HCT116 (cell line): ENCODE data around the gene IFNW1. TPM values are rescaled to one million over a fixed set of nuclear protein-coding genes. Genes with fewer than 3 reads are reported as not detected.

ENCODE experiments used
- ATAC-seq: fragments of 200-7000 bp; cut with Tn5 transposase; 2 replicates; pipeline ENCODE4 v1.9.1; 2020; ENCODE audit warnings: mild to moderate bottlenecking, moderate library complexity
- BruUV-seq: library from RNA; stranded (reverse); fragments of 400-500 nt; replicated peaks from 2 replicates; lab custom pipeline; 2021; lab: Mats Ljungman, UMichigan
- CTCF ChIA-PET: fragments of 300-600 bp; sonication (Branson Sonifier 250); formaldehyde crosslinking; loops from one replicate; lab custom pipeline; 2021; ENCODE audit warnings: antibody characterized with exemption; lab: Charles Lee
- POLR2A ChIA-PET: fragments of 300-600, 350-600 bp; sonication (Branson Sonifier 250); formaldehyde crosslinking; loops from one replicate; lab custom pipeline; 2021; ENCODE audit warnings: antibody characterized with exemption; lab: Charles Lee
- RAD21 ChIA-PET, 2 experiments: fragments of 300-600 bp; sonication (Branson Sonifier 250); formaldehyde crosslinking; loops; one replicate each; lab custom pipeline; 2023; ENCODE audit warnings: low total read pairs in 2 of 2; ENCODE audit not compliant: uncharacterized antibody in 2 of 2, unreplicated experiment in 2 of 2, low non-redundant PET in 1 of 2; lab: Charles Lee
- DNase-seq: peaks from one replicate; pipeline ENCODE4 v3.0.0-alpha.2; 2010; ENCODE audit warnings: low read depth, low spot score
- H2AFZ ChIP-seq: fragments of 200-600 bp; shearing (Covaris generic), sonication (generic); 2 replicates; pipeline ENCODE4 v1.6.1; 2017; ENCODE audit warnings: low read depth, mixed run types, mixed read lengths, antibody characterized with exemption, low read length; ENCODE audit not compliant: poor library complexity, severe bottlenecking
- H3K27ac ChIP-seq: 2 replicates; pipeline ENCODE4 v1.5.1; 2012; ENCODE audit warnings: low read depth, low read length
- H3K27me3 ChIP-seq: fragments of 200-600 bp; sonication (generic); 2 replicates; pipeline ENCODE4 v1.6.1; 2016; ENCODE audit warnings: mixed run types, low read length, mixed read lengths; ENCODE audit not compliant: insufficient read depth
- H3K36me3 ChIP-seq, 2 experiments: fragments of 200-500 bp in 1 of 2; fragments of 200-600 bp in 1 of 2; sonication (Bioruptor generic) in 1 of 2; sonication (generic) in 1 of 2; 2 replicates each; pipeline versions ENCODE4 v1.5.1 to v1.6.1; 2014 to 2016; ENCODE audit warnings: low read length in 2 of 2, inconsistent platforms in 1 of 2, mixed read lengths in 1 of 2, mixed run types in 1 of 2; ENCODE audit not compliant: insufficient read depth in 2 of 2, control insufficient read depth in 1 of 2
- H3K4me1 ChIP-seq, 2 experiments: fragments of 200-600 bp in 1 of 2; sonication (generic) in 1 of 2; 2 replicates each; pipeline versions ENCODE4 v1.5.1 to v1.6.1; 2012 to 2017; ENCODE audit warnings: low read length in 2 of 2, inconsistent platforms in 1 of 2, mild to moderate bottlenecking in 1 of 2, mixed read lengths in 1 of 2, mixed run types in 1 of 2, moderate library complexity in 1 of 2; ENCODE audit not compliant: insufficient read depth in 2 of 2, control insufficient read depth in 1 of 2
- H3K4me2 ChIP-seq: fragments of 200-600 bp; sonication (generic); 2 replicates; pipeline ENCODE4 v1.6.1; 2017; ENCODE audit warnings: mixed run types, low read length, mixed read lengths
- H3K4me3 ChIP-seq, 2 experiments: fragments of 200-600 bp in 1 of 2; sonication (generic) in 1 of 2; replicated peaks in 1 of 2; 2 replicates each; pipeline ENCODE4 v1.5.1; 2011 to 2016; ENCODE audit warnings: low read length in 2 of 2, control low read depth in 1 of 2, low read depth in 1 of 2, mild to moderate bottlenecking in 1 of 2, mixed read lengths in 1 of 2, mixed run types in 1 of 2
- H3K79me2 ChIP-seq: fragments of 200-600 bp; sonication (generic); 2 replicates; pipeline ENCODE4 v1.6.1; 2017; ENCODE audit warnings: mild to moderate bottlenecking, mixed run types, low read length, moderate library complexity, mixed read lengths; ENCODE audit not compliant: insufficient read depth
- H3K9ac ChIP-seq: fragments of 200-600 bp; sonication (generic); 2 replicates; pipeline ENCODE4 v1.6.1; 2016; ENCODE audit warnings: low read length, mixed read lengths
- H3K9me2 ChIP-seq: fragments of 200-600 bp; sonication (generic), shearing (Covaris generic); 2 replicates; pipeline ENCODE4 v1.6.1; 2017; ENCODE audit warnings: mixed run types, mild to moderate bottlenecking, moderate library complexity; ENCODE audit not compliant: insufficient read depth
- H3K9me3 ChIP-seq, 2 experiments: fragments of 200-500 bp in 1 of 2; fragments of 200-600 bp in 1 of 2; sonication (Bioruptor generic) in 1 of 2; sonication (generic) in 1 of 2; 2 replicates each; pipeline ENCODE4 v1.6.1; 2014 to 2017; ENCODE audit warnings: low read length in 2 of 2, mixed read lengths in 2 of 2, inconsistent platforms in 1 of 2, low read depth in 1 of 2, mild to moderate bottlenecking in 1 of 2, mixed run types in 1 of 2, moderate library complexity in 1 of 2; ENCODE audit not compliant: control insufficient read depth in 1 of 2, insufficient read depth in 1 of 2
- H4K20me1 ChIP-seq: fragments of 200-600 bp; sonication (generic), shearing (Covaris generic); 2 replicates; pipeline ENCODE4 v1.6.1; 2017; ENCODE audit warnings: mixed run types, mild to moderate bottlenecking, moderate library complexity; ENCODE audit not compliant: insufficient read depth
- CBX3 ChIP-seq: IDR thresholded peaks from 2 replicates; pipeline ENCODE4 v1.6.1; 2012; ENCODE audit warnings: low read depth
- CEBPB ChIP-seq: IDR thresholded peaks from 2 replicates; pipeline ENCODE4 v1.6.1; 2012; ENCODE audit warnings: low read depth
- EGR1 ChIP-seq: IDR thresholded peaks from 2 replicates; pipeline ENCODE4 v1.6.1; 2012; ENCODE audit warnings: low read depth
- ELF1 ChIP-seq: IDR thresholded peaks from 2 replicates; pipeline ENCODE4 v1.6.1; 2012; ENCODE audit warnings: low read depth, borderline replicate concordance
- EZH2 ChIP-seq: fragments of 200-600 bp; sonication (generic); IDR thresholded peaks from 2 replicates; pipeline ENCODE4 v1.6.1; 2017; ENCODE audit warnings: antibody characterized with exemption, mixed run types
- EZH2phosphoT487 ChIP-seq: fragments of 200-600 bp; IDR thresholded peaks from 2 replicates; pipeline ENCODE4 v1.6.1; 2018; ENCODE audit warnings: antibody characterized with exemption, borderline replicate concordance
- FOSL1 ChIP-seq: IDR thresholded peaks from 2 replicates; pipeline ENCODE4 v1.6.1; 2012; ENCODE audit warnings: low read depth
- JUND ChIP-seq: IDR thresholded peaks from 2 replicates; pipeline ENCODE4 v1.6.1; 2012
- POLR2AphosphoS5 ChIP-seq: IDR thresholded peaks from 2 replicates; pipeline ENCODE4 v1.6.1; 2011; ENCODE audit warnings: mild to moderate bottlenecking, low read depth, low read length, moderate library complexity
- RAD21 ChIP-seq: IDR thresholded peaks from 2 replicates; pipeline ENCODE4 v1.6.1; 2012; ENCODE audit warnings: low read depth, mild to moderate bottlenecking
- SIN3A ChIP-seq: IDR thresholded peaks from 2 replicates; pipeline ENCODE4 v1.6.1; 2012; ENCODE audit warnings: low read depth
- SP1 ChIP-seq: IDR thresholded peaks from 2 replicates; pipeline ENCODE4 v1.6.1; 2012; ENCODE audit warnings: low read depth
- SRF ChIP-seq: IDR thresholded peaks from 2 replicates; pipeline ENCODE4 v1.6.1; 2012; ENCODE audit warnings: low read depth
- TCF7L2 ChIP-seq: IDR thresholded peaks from 2 replicates; pipeline ENCODE4 v1.7.0; 2011; ENCODE audit warnings: borderline replicate concordance, inconsistent platforms; ENCODE audit not compliant: insufficient read depth, insufficient read length; ENCODE audit errors: extremely low read depth
- YY1 ChIP-seq: IDR thresholded peaks from 2 replicates; pipeline ENCODE4 v1.6.1; 2011; ENCODE audit warnings: low read length, low read depth, moderate library complexity, mild to moderate bottlenecking; ENCODE audit not compliant: insufficient replicate concordance; ENCODE audit errors: extremely low read depth
- ZFX ChIP-seq: fragments of 450-650 bp; IDR thresholded peaks from 2 replicates; pipeline ENCODE4 v1.6.1; 2017
- ZNF274 ChIP-seq: fragments of 200-500 bp; sonication (Bioruptor generic); IDR thresholded peaks from 2 replicates; pipeline ENCODE4 v1.6.1; 2014; ENCODE audit warnings: mild to moderate bottlenecking, low read depth, low read length, inconsistent platforms
- intact Hi-C: fragments of 100-400 bp; cut with micrococcal nuclease; formaldehyde crosslinking; loops from 2 replicates; pipeline ENCODE4 v1.10.0; 2022
- total RNA-seq: library from RNA; stranded (reverse); gene quantifications from one replicate; pipeline ENCODE4 v1.2.1, GENCODE V29; 2021; ENCODE audit not compliant: unreplicated experiment
- TF ChIP-seq, protein P1 (sequence below): IDR thresholded peaks from 2 replicates; pipeline ENCODE4 v1.6.1; 2011; ENCODE audit warnings: mild to moderate bottlenecking, low read length, moderate library complexity; ENCODE audit not compliant: insufficient replicate concordance; ENCODE audit errors: extremely low read depth
- TF ChIP-seq, protein P2 (sequence below): IDR thresholded peaks from 2 replicates; pipeline ENCODE4 v1.6.1; 2012
- TF ChIP-seq, protein P3 (sequence below): IDR thresholded peaks from 2 replicates; pipeline ENCODE4 v1.6.1; 2012

The IFNW1 gene
- total RNA-seq, 1 experiment from 2014 or later: not detected

DNA sequence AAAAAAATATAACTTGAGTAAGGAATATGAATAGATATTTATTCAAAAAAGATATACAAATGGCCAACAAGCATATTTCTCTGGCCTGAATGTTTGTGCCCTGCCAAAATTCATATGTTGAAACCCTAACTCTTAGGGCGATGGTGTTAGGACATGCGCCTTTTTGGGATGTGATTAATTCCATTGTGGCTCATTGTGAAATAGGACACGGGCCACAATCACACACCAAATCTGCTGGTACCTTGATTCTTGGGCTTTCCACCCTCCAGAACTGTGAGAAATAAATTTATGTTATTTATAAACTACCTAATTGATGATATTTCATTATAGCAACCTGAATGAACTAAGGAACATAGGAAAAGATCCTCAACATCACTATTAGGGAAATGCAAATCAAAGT lies 30.5 kb upstream of the IFNW1 start (continued):
- TF ChIP-seq, protein P1, sequence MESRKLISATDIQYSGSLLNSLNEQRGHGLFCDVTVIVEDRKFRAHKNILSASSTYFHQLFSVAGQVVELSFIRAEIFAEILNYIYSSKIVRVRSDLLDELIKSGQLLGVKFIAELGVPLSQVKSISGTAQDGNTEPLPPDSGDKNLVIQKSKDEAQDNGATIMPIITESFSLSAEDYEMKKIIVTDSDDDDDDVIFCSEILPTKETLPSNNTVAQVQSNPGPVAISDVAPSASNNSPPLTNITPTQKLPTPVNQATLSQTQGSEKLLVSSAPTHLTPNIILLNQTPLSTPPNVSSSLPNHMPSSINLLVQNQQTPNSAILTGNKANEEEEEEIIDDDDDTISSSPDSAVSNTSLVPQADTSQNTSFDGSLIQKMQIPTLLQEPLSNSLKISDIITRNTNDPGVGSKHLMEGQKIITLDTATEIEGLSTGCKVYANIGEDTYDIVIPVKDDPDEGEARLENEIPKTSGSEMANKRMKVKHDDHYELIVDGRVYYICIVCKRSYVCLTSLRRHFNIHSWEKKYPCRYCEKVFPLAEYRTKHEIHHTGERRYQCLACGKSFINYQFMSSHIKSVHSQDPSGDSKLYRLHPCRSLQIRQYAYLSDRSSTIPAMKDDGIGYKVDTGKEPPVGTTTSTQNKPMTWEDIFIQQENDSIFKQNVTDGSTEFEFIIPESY: no peak
- TF ChIP-seq SIN3A: no peak

DNA sequence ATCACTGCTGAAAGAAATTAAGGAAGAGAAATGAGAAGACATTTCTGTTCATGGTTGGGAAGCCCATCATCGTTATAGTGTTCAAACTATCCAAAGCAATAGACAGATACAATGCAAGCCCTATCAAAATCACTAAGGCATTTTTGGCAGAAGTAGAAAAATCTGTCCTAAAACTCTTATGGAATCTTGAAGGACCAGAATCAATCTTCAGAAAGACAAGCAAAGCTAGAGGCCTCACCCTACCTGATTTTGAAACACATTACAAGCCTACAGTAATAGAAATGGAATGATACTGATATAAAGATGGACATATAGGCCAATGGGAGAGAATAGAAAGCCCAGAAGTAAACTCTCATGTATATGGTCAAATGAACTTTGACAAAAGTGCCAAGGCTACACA lies 29.7 kb upstream of the IFNW1 start:
- ChIA-PET CTCF (no interaction called here), RAD21 (no interaction called here), POLR2A (no interaction called here)
- H3K4me2 ChIP-seq: no peak overlapping the region
- no peaks in the 10 kb centered on the region for H3K27me3 ChIP-seq
- intact Hi-C loops: no loop called here
- no TSS peak for BruUV-seq
- no peak overlapping the region for H3K4me3 ChIP-seq
- no peak overlapping the region for H2AFZ ChIP-seq
- TF ChIP-seq SP1 (no peak), ELF1 (no peak), RAD21 (no peak), ZFX (no peak), SRF (no peak), TCF7L2 (no peak), EGR1 (no peak), ZNF274 (no peak), YY1 (no peak), CBX3 (no peak), JUND (no peak), CEBPB (no peak), EZH2 (no peak), FOSL1 (no peak), POLR2AphosphoS5 (no peak), EZH2phosphoT487 (no peak), SIN3A (no peak)
- TF ChIP-seq, protein P2, sequence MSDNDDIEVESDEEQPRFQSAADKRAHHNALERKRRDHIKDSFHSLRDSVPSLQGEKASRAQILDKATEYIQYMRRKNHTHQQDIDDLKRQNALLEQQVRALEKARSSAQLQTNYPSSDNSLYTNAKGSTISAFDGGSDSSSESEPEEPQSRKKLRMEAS: no peak
- TF ChIP-seq, protein P3, sequence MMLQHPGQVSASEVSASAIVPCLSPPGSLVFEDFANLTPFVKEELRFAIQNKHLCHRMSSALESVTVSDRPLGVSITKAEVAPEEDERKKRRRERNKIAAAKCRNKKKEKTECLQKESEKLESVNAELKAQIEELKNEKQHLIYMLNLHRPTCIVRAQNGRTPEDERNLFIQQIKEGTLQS: no peak
- TF ChIP-seq, protein P1: no peak
- H3K9ac ChIP-seq: no peak overlapping the region
- no peaks in the 10 kb centered on the region for H3K36me3 ChIP-seq
- H3K27ac ChIP-seq: no peak overlapping the region
- DNase-seq (no peak), ATAC-seq (no peak)
- no peaks in the 10 kb centered on the region for H3K79me2 ChIP-seq
- no peaks in the 10 kb centered on the region for H3K9me3 ChIP-seq
- no peaks in the 10 kb centered on the region for H4K20me1 ChIP-seq
- no peaks in the 10 kb centered on the region for H3K4me1 ChIP-seq
- no peaks in the 10 kb centered on the region for H3K9me2 ChIP-seq
